Fibroblast of pulmonary artery (primary cell): ENCODE results near the gene ZNF638.
A peak's percentile ranks its signal among the peaks of the same experiment; 100 is the strongest.

Experiments
- DNase-seq: peaks from one replicate; pipeline ENCODE4 v3.0.0-alpha.2; 2010; ENCODE audit warnings: low read depth
- H3K4me3 ChIP-seq: replicated peaks from 2 replicates; pipeline ENCODE4 v1.5.1; 2011; ENCODE audit warnings: low read depth, mild to moderate bottlenecking, control low read depth, low read length, moderate library complexity
- CTCF ChIP-seq: IDR thresholded peaks from 2 replicates; pipeline ENCODE4 v1.5.1; 2011; ENCODE audit warnings: mild to moderate bottlenecking, control low read depth, low read length, inconsistent platforms; ENCODE audit errors: missing control alignments

ZNF638 gene

GRCh38 chr2:71362447-71362846 is 30.9 kb downstream of the ZNF638 start:
- TF ChIP-seq CTCF, result no peak
- DNase-seq, result no peak
- H3K4me3 ChIP-seq, result no peak overlapping the region

GRCh38 chr2:71370015-71370414 is 38.4 kb downstream of the ZNF638 start:
- TF ChIP-seq CTCF, result no peak
- no peak overlapping the region for H3K4me3 ChIP-seq
- DNase-seq, result no peak

GRCh38 chr2:71372042-71372441 is 40.5 kb downstream of the ZNF638 start:
- no peak for DNase-seq
- H3K4me3 ChIP-seq, result no peak overlapping the region
- no peak for TF ChIP-seq CTCF

GRCh38 chr2:71379086-71379485 is 47.5 kb downstream of the ZNF638 start:
- no peak overlapping the region for H3K4me3 ChIP-seq

GRCh38 chr2:71380665-71381064 is 49.1 kb downstream of the ZNF638 start:
- H3K4me3 ChIP-seq, result no peak overlapping the region
- TF ChIP-seq CTCF, result no peak
- peak; percentile 7 for DNase-seq

More at GRCh38 chr2:71379086-71379485, 47.5 kb downstream of the ZNF638 start:
- peak; percentile 79 for DNase-seq
- no peak for TF ChIP-seq CTCF

- TF ChIP-seq CTCF, result no peak
- H3K4me3 ChIP-seq, result no peak overlapping the region
- DNase-seq, result peak; percentile 88
Observed at GRCh38 chr2:71385012-71385411, 53.4 kb downstream of the ZNF638 start.

- DNase-seq, result no peak
- H3K4me3 ChIP-seq, result no peak overlapping the region
- TF ChIP-seq CTCF, result no peak
Observed at GRCh38 chr2:71388214-71388613, 56.6 kb downstream of the ZNF638 start.
